Hematopoietic multipotent progenitor cell treated with erythropoietin and hydrocortisone succinate and interleukin-3 and kit ligand, for 6 days (in vitro differentiated cells): ENCODE data around the gene RAPGEF6.
"Not testable (repeated sequence)": the region's sequence is repeated elsewhere in the genome, so short reads cannot be mapped to it uniquely, and the experiment has no call there.

Experiments used
- DNase-seq: peaks from one replicate; pipeline ENCODE4 v3.0.0-alpha.2; 2015

The RAPGEF6 gene

GRCh38 chr5:131639148-131639547, 4.1 kb upstream of the RAPGEF6 start:
- DNase-seq: no peak

- peak; percentile 70 for DNase-seq
Measured at GRCh38 chr5:131637694-131638093, 2.7 kb upstream of the RAPGEF6 start.

- DNase-seq: peak; percentile 57
Measured at GRCh38 chr5:131635684-131636572, 899 bp upstream of the RAPGEF6 start.

- peak; percentile 75 for DNase-seq
Measured at GRCh38 chr5:131634666-131634995, 398 bp downstream of the RAPGEF6 start.

GRCh38 chr5:131634238-131634637, 791 bp downstream of the RAPGEF6 start:
- no peak for DNase-seq

- peak; percentile 49 for DNase-seq
Measured at GRCh38 chr5:131633830-131634229, 1.2 kb downstream of the RAPGEF6 start.

- no peak for DNase-seq
Measured at GRCh38 chr5:131630963-131631350, 4.1 kb downstream of the RAPGEF6 start.

GRCh38 chr5:131630208-131630962, 4.6 kb downstream of the RAPGEF6 start:
- peak; percentile 73 for DNase-seq

- DNase-seq: no peak
Measured at GRCh38 chr5:131628990-131629389, 6.0 kb downstream of the RAPGEF6 start.

GRCh38 chr5:131627207-131627865, 7.7 kb downstream of the RAPGEF6 start:
- DNase-seq: no peak

- DNase-seq: no peak
Measured at GRCh38 chr5:131622633-131623032, 12.4 kb downstream of the RAPGEF6 start.

GRCh38 chr5:131621164-131621563, 13.9 kb downstream of the RAPGEF6 start:
- not testable (repeated sequence) for DNase-seq

- DNase-seq: no peak
Measured at GRCh38 chr5:131619102-131619501, 15.9 kb downstream of the RAPGEF6 start.

GRCh38 chr5:131617140-131617822, 17.7 kb downstream of the RAPGEF6 start:
- no peak for DNase-seq

- peak; percentile 22 for DNase-seq
Measured at GRCh38 chr5:131615957-131616356, 19.1 kb downstream of the RAPGEF6 start.

GRCh38 chr5:131613423-131613822, 21.6 kb downstream of the RAPGEF6 start:
- no peak for DNase-seq

GRCh38 chr5:131611064-131611381, 24.0 kb downstream of the RAPGEF6 start:
- no peak for DNase-seq

GRCh38 chr5:131610198-131611063, 24.6 kb downstream of the RAPGEF6 start:
- DNase-seq: no peak

GRCh38 chr5:131609774-131610173, 25.3 kb downstream of the RAPGEF6 start:
- DNase-seq: no peak

GRCh38 chr5:131608597-131608996, 26.4 kb downstream of the RAPGEF6 start:
- no peak for DNase-seq

- no peak for DNase-seq
Measured at GRCh38 chr5:131607903-131608540, 27.0 kb downstream of the RAPGEF6 start.

GRCh38 chr5:131607418-131607817, 27.6 kb downstream of the RAPGEF6 start:
- DNase-seq: no peak
